Endothelial cell of umbilical vein (primary cell): Measurements from ENCODE around the gene AMPH. TPM values are rescaled to one million over a fixed set of nuclear protein-coding genes. Genes with fewer than 3 reads are reported as not detected.

ENCODE experiments used
- BruUV-seq: library from RNA; stranded (reverse); fragments of 400-500 nt; replicated peaks from 2 replicates; lab custom pipeline; 2021; lab: Mats Ljungman, UMichigan
- CTCF ChIA-PET: fragments of 300-600, 350-600 bp; sonication (Branson Sonifier 250); formaldehyde crosslinking; loops from one replicate; lab custom pipeline; 2021; ENCODE audit warnings: antibody characterized with exemption, inconsistent platforms; lab: Charles Lee
- POLR2A ChIA-PET: fragments of 300-600, 350-600 bp; sonication (Branson Sonifier 250); formaldehyde crosslinking; loops from one replicate; lab custom pipeline; 2021; ENCODE audit warnings: antibody characterized with exemption, inconsistent platforms; lab: Charles Lee
- DNase-seq: peaks from one replicate; pipeline ENCODE4 v3.0.0-alpha.2; 2011; ENCODE audit warnings: low read depth, low spot score
- FAIRE-seq: peaks from 2 replicates; lab custom pipeline; 2011; peaks lifted over from hg19 to GRCh38; lab: Jason Lieb, UNC
- H2AFZ ChIP-seq: 2 replicates; pipeline ENCODE4 v1.6.0; 2012; ENCODE audit warnings: low read depth, low read length, control low read depth, inconsistent platforms
- H3K27ac ChIP-seq: 2 replicates; pipeline ENCODE4 v1.5.1; 2011; ENCODE audit warnings: low read depth, mild to moderate bottlenecking, control low read depth, low read length, moderate library complexity; ENCODE audit not compliant: insufficient read depth
- H3K27me3 ChIP-seq, 2 experiments: 2 replicates each; pipeline versions ENCODE4 v1.6.0 to v1.6.1; 2011; ENCODE audit warnings: low read length in 2 of 2, mixed read lengths in 1 of 2; ENCODE audit not compliant: control insufficient read depth in 2 of 2, insufficient read depth in 2 of 2
- H3K36me3 ChIP-seq, 2 experiments: 2 replicates in 1 of 2; 3 replicates in 1 of 2; pipeline ENCODE4 v1.5.1; 2011; ENCODE audit warnings: low read length in 2 of 2, mild to moderate bottlenecking in 1 of 2, moderate library complexity in 1 of 2; ENCODE audit not compliant: control insufficient read depth in 2 of 2, insufficient read depth in 2 of 2; ENCODE audit errors: extremely low read depth in 1 of 2
- H3K4me1 ChIP-seq: 3 replicates; pipeline ENCODE4 v1.5.1; 2011; ENCODE audit warnings: mild to moderate bottlenecking, low read length; ENCODE audit not compliant: control insufficient read depth, insufficient read depth; ENCODE audit errors: extremely low read depth
- H3K4me2 ChIP-seq: 2 replicates; pipeline ENCODE4 v1.6.1; 2011; ENCODE audit warnings: low read length, control low read depth, mixed read lengths; ENCODE audit not compliant: insufficient read depth
- H3K4me3 ChIP-seq, 3 experiments: fragments of 200-600 bp in 1 of 3; sonication (generic), shearing (Covaris generic) in 1 of 3; replicated peaks in 1 of 3; 2 replicates each; pipeline ENCODE4 v1.5.1; 2011 to 2016; ENCODE audit warnings: control low read depth in 3 of 3, low read length in 3 of 3, mild to moderate bottlenecking in 2 of 3, inconsistent platforms in 1 of 3, low read depth in 1 of 3, moderate library complexity in 1 of 3; ENCODE audit not compliant: insufficient read depth in 1 of 3
- H3K79me2 ChIP-seq: 2 replicates; pipeline ENCODE4 v1.6.0; 2012; ENCODE audit warnings: low read length, inconsistent platforms; ENCODE audit not compliant: control insufficient read depth, insufficient read depth
- H3K9ac ChIP-seq: replicated peaks from 2 replicates; pipeline ENCODE3; 2011; ENCODE audit warnings: low read length, control low read depth; ENCODE audit not compliant: insufficient read depth; ENCODE audit errors: extremely low read depth
- H3K9me1 ChIP-seq: replicated peaks from 3 replicates; pipeline ENCODE4 v1.6.0; 2011; ENCODE audit warnings: mild to moderate bottlenecking, low read length; ENCODE audit not compliant: control insufficient read depth, insufficient read depth; ENCODE audit errors: extremely low read depth
- H3K9me3 ChIP-seq: replicated peaks from 2 replicates; pipeline ENCODE4 v1.5.1; 2012; ENCODE audit warnings: low read length, inconsistent platforms; ENCODE audit not compliant: control insufficient read depth, insufficient read depth
- H4K20me1 ChIP-seq: replicated peaks from 2 replicates; pipeline ENCODE3; 2011; ENCODE audit warnings: mild to moderate bottlenecking, low read length; ENCODE audit not compliant: control insufficient read depth, insufficient read depth; ENCODE audit errors: extremely low read depth
- CTCF ChIP-seq, 2 donors: IDR thresholded peaks; 1 replicate in 1 of 2; 2 replicates in 1 of 2; pipeline ENCODE4 v1.5.1; 2011; ENCODE audit warnings: low read length in 2 of 2, mild to moderate bottlenecking in 2 of 2, moderate library complexity in 2 of 2, control low read depth in 1 of 2, inconsistent platforms in 1 of 2, low read depth in 1 of 2; ENCODE audit not compliant: insufficient read depth in 1 of 2; ENCODE audit errors: extremely low read depth in 1 of 2
- EZH2 ChIP-seq: IDR thresholded peaks from 2 replicates; pipeline ENCODE4 v1.6.1; 2012; ENCODE audit warnings: borderline replicate concordance, low read depth, mild to moderate bottlenecking, moderate library complexity, low read length, inconsistent platforms; ENCODE audit not compliant: severe bottlenecking
- FOS ChIP-seq: IDR thresholded peaks from 2 replicates; pipeline ENCODE4 v1.6.1; 2011; ENCODE audit warnings: mild to moderate bottlenecking, low read length, moderate library complexity, borderline replicate concordance; ENCODE audit not compliant: insufficient read depth
- GATA2 ChIP-seq: IDR thresholded peaks from 2 replicates; pipeline ENCODE4 v1.7.0; 2011; ENCODE audit warnings: low read depth, mild to moderate bottlenecking, moderate library complexity, mixed read lengths, low read length; ENCODE audit not compliant: insufficient read length, insufficient read depth
- JUN ChIP-seq: IDR thresholded peaks from 2 replicates; pipeline ENCODE4 v1.6.1; 2011; ENCODE audit warnings: borderline replicate concordance, low read depth; ENCODE audit not compliant: insufficient read length, insufficient read depth
- MYC ChIP-seq: IDR thresholded peaks from one replicate; pipeline ENCODE4 v1.6.1; 2011; ENCODE audit warnings: mild to moderate bottlenecking, low read depth, low read length
- POLR2A ChIP-seq: IDR thresholded peaks from 2 replicates; pipeline ENCODE4 v1.6.1; 2012; ENCODE audit warnings: low read depth, mild to moderate bottlenecking, control low read depth, low read length
- POLR2AphosphoS5 ChIP-seq: IDR thresholded peaks from 2 replicates; pipeline ENCODE4 v1.6.1; 2012; ENCODE audit warnings: low read depth, mild to moderate bottlenecking, control low read depth, low read length, moderate library complexity; ENCODE audit not compliant: insufficient read depth
- dilution Hi-C: fragments of 300-500 bp; cut with MboI; formaldehyde crosslinking; loops from one replicate; pipeline ENCODE4 v1.15.0; 2019; ENCODE audit warnings: low sequenced_read_pairs; ENCODE audit not compliant: extremely low pct_ligation_motif_present
- intact Hi-C: fragments of 100-400 bp; cut with micrococcal nuclease; formaldehyde crosslinking; loops from one replicate; pipeline ENCODE4 v1.10.0; 2022
- polyA plus RNA-seq, 4 experiments: library from polyadenylated mRNA; depleted of rRNA in 3 of 4; stranded (reverse) in 3 of 4; unstranded in 1 of 4; fragments of >200 nt; gene quantifications; 2 replicates each; pipeline versions ENCODE4 v1.2.1 to v1.2.3, GENCODE V29; 2011 to 2012; ENCODE audit warnings: missing spikeins in 1 of 4
- total RNA-seq: library from RNA; stranded (reverse); gene quantifications from 2 replicates; pipeline ENCODE4 v1.2.3, GENCODE V29; 2021
- TF ChIP-seq, protein P1 (sequence below): IDR thresholded peaks from 2 replicates; pipeline ENCODE4 v1.6.1; 2011; ENCODE audit not compliant: insufficient read depth, insufficient read length

Gene AMPH
- total and polyA plus RNA-seq, 2 donors (not counting 3 experiments of a cell fraction or from before 2014, with no cell fraction given) = 5.2 to 9.2 TPM

- H3K9me3 ChIP-seq = no peaks in the 10 kb centered on the region
- H2AFZ ChIP-seq = no peak overlapping the region
- no peaks in the 10 kb centered on the region for H3K79me2 ChIP-seq
- no TSS peak for BruUV-seq
- FAIRE-seq (no peak), DNase-seq (no peak)
- POLR2A ChIA-PET = no interaction called here
- no peak overlapping the region for H3K4me3 ChIP-seq
- H3K9me1 ChIP-seq = no peaks in the 10 kb centered on the region
- dilution Hi-C loops = no loop called here
- no peaks in the 10 kb centered on the region for H3K36me3 ChIP-seq
- no peaks in the 10 kb centered on the region for H3K27me3 ChIP-seq
- no peaks in the 10 kb centered on the region for H3K4me1 ChIP-seq
- CTCF ChIA-PET = no interaction called here
- no peak overlapping the region for H3K9ac ChIP-seq
- H3K4me2 ChIP-seq = no peak overlapping the region
- H3K27ac ChIP-seq = no peak overlapping the region
- TF ChIP-seq POLR2A (no peak), JUN (no peak), FOS (no peak), POLR2AphosphoS5 (no peak), CTCF (IDR thresholded peaks at IDR 0.05; ENCODE audit: extremely low read depth in 1 of 2, insufficient read depth in 1 of 2, low read depth in 1 of 2, low read length in 2 of 2) (no peak), EZH2 (no peak), MYC (no peak), GATA2 (no peak)
- TF ChIP-seq, protein P1, sequence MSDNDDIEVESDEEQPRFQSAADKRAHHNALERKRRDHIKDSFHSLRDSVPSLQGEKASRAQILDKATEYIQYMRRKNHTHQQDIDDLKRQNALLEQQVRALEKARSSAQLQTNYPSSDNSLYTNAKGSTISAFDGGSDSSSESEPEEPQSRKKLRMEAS = no peak
- peaks cover 2% of the 10 kb centered on the region for H4K20me1 ChIP-seq
- intact Hi-C loops = no loop called here
Measured at GRCh38 chr7:38518541-38518940, 112.6 kb downstream of the AMPH start.
